GM12878 (cell line): ENCODE measurements around the gene ZNF385D. TPM values are rescaled to one million over a fixed set of nuclear protein-coding genes. Genes with fewer than 3 reads are reported as not detected.

ENCODE experiments used
- ATAC-seq: fragments of 200-7000 bp; cut with Tn5 transposase; 3 replicates; pipeline ENCODE4 v1.9.1; 2020; ENCODE audit warnings: mild to moderate bottlenecking, moderate library complexity
- BruUV-seq: library from RNA; stranded (reverse); fragments of 400-500 nt; replicated peaks from 2 replicates; lab custom pipeline; 2021; lab: Mats Ljungman, UMichigan
- CTCF ChIA-PET: fragments of 300-600 bp; sonication (Branson Sonifier 250); formaldehyde crosslinking; extraction: SDS; loops from one replicate; lab custom pipeline; 2021; ENCODE audit warnings: inconsistent platforms; lab: Yijun Ruan, JAX
- POLR2A ChIA-PET: fragments of 350-600 bp; formaldehyde crosslinking; extraction: SDS; loops from one replicate; lab custom pipeline; 2021; ENCODE audit warnings: inconsistent platforms; lab: Charles Lee
- RAD21 ChIA-PET: fragments of 300-600 bp; sonication (Branson Sonifier 250); formaldehyde crosslinking; loops from one replicate; lab custom pipeline; 2023; ENCODE audit warnings: antibody characterized with exemption; ENCODE audit not compliant: unreplicated experiment; lab: Charles Lee
- SMC1A ChIA-PET: fragments of 300-600 bp; sonication (Branson Sonifier 250); formaldehyde crosslinking; loops from one replicate; lab custom pipeline; 2023; ENCODE audit not compliant: unreplicated experiment, uncharacterized antibody; lab: Charles Lee
- DNase-seq: peaks from one replicate; pipeline ENCODE4 v3.0.0-alpha.2; 2011; ENCODE audit warnings: low read depth, low spot score
- FAIRE-seq: peaks from 3 replicates; lab custom pipeline; 2011; peaks lifted over from hg19 to GRCh38; lab: Jason Lieb, UNC
- H2AFZ ChIP-seq: 2 replicates; pipeline ENCODE4 v1.6.0; 2011; ENCODE audit warnings: low read depth, low read length, control low read depth; ENCODE audit not compliant: control insufficient read depth
- H3K27ac ChIP-seq: 2 replicates; pipeline ENCODE4 v1.5.1; 2011; ENCODE audit warnings: control low read depth; ENCODE audit not compliant: control insufficient read depth, insufficient read depth
- H3K27me3 ChIP-seq, 2 experiments: replicated peaks in 1 of 2; 2 replicates each; pipeline versions ENCODE4 v1.6.0 to v1.6.1; 2011; ENCODE audit warnings: low read length in 1 of 2; ENCODE audit not compliant: control insufficient read depth in 2 of 2, insufficient read depth in 2 of 2
- H3K36me3 ChIP-seq, 2 experiments: 2 replicates each; pipeline ENCODE4 v1.5.1; 2011; ENCODE audit warnings: low read length in 1 of 2; ENCODE audit not compliant: control insufficient read depth in 2 of 2, insufficient read depth in 2 of 2
- H3K4me1 ChIP-seq: 2 replicates; pipeline ENCODE4 v1.6.1; 2011; ENCODE audit warnings: mild to moderate bottlenecking, low read length, moderate library complexity, mixed read lengths; ENCODE audit not compliant: control insufficient read depth, insufficient read depth
- H3K4me2 ChIP-seq: 2 replicates; pipeline ENCODE4 v1.6.0; 2011; ENCODE audit warnings: control low read depth; ENCODE audit not compliant: control insufficient read depth, insufficient read depth
- H3K4me3 ChIP-seq: fragments of 200-600 bp; sonication (generic); 2 replicates; pipeline ENCODE4 v1.5.1; 2016
- H3K79me2 ChIP-seq: 2 replicates; pipeline ENCODE4 v1.6.0; 2011; ENCODE audit warnings: low read length; ENCODE audit not compliant: control insufficient read depth, insufficient read depth
- H3K9ac ChIP-seq: 2 replicates; pipeline ENCODE4 v1.8.0; 2011; ENCODE audit warnings: low read length, control low read depth, mixed read lengths; ENCODE audit not compliant: control insufficient read depth, insufficient read depth
- H3K9me3 ChIP-seq: replicated peaks from 3 replicates; pipeline ENCODE4 v1.5.1; 2011; ENCODE audit warnings: mild to moderate bottlenecking, low read length; ENCODE audit not compliant: control insufficient read depth, insufficient read depth
- H4K20me1 ChIP-seq: 2 replicates; pipeline ENCODE4 v1.6.0; 2011; ENCODE audit not compliant: control insufficient read depth, insufficient read depth
- ATF3 ChIP-seq: IDR thresholded peaks from 2 replicates; pipeline ENCODE4 v1.6.1; 2011; ENCODE audit warnings: low read depth, mild to moderate bottlenecking, low read length, moderate library complexity, borderline replicate concordance; ENCODE audit errors: extremely low read depth
- EZH2 ChIP-seq: IDR thresholded peaks from 2 replicates; pipeline ENCODE4 v1.6.1; 2012; ENCODE audit warnings: low read depth, mild to moderate bottlenecking, control low read depth, inconsistent platforms, low read length, borderline replicate concordance; ENCODE audit not compliant: control insufficient read depth
- FOS ChIP-seq: IDR thresholded peaks from 3 replicates; pipeline ENCODE4 v1.6.1; 2011; ENCODE audit warnings: borderline replicate concordance; ENCODE audit not compliant: insufficient read length; ENCODE audit errors: extremely low read depth
- IKZF2 ChIP-seq, 2 experiments: fragments of 450-650 bp; IDR thresholded peaks; 2 replicates each; pipeline ENCODE4 v1.6.1; 2017; ENCODE audit warnings: mild to moderate bottlenecking in 2 of 2, moderate library complexity in 2 of 2
- MAX ChIP-seq: IDR thresholded peaks from 2 replicates; pipeline ENCODE4 v1.6.1; 2012; ENCODE audit warnings: low read depth, low read length, improper control_type of control experiment
- MEF2B ChIP-seq: fragments of 450-650 bp; IDR thresholded peaks from 2 replicates; pipeline ENCODE4 v1.6.1; 2018; ENCODE audit warnings: mild to moderate bottlenecking, moderate library complexity; ENCODE audit not compliant: partially characterized antibody, poor library complexity, severe bottlenecking
- MXI1 ChIP-seq: fragments of 150-350 bp; IDR thresholded peaks from 2 replicates; pipeline ENCODE4 v1.6.1; 2011; ENCODE audit warnings: low read depth, mild to moderate bottlenecking, inconsistent platforms, low read length, improper control_type of control experiment
- REST ChIP-seq: IDR thresholded peaks from 2 replicates; pipeline ENCODE4 v1.6.1; 2012; ENCODE audit warnings: mild to moderate bottlenecking, low read depth, low read length
- RFX5 ChIP-seq: IDR thresholded peaks from 2 replicates; pipeline ENCODE4 v1.6.1; 2011; ENCODE audit warnings: low read depth, low read length, improper control_type of control experiment
- RUNX3 ChIP-seq: IDR thresholded peaks from 2 replicates; pipeline ENCODE4 v1.6.1; 2012; ENCODE audit warnings: low read length, inconsistent platforms
- SREBF2 ChIP-seq: IDR thresholded peaks from 2 replicates; pipeline ENCODE4 v1.6.1; 2012; ENCODE audit warnings: mild to moderate bottlenecking, low read length
- STAT1 ChIP-seq: fragments of 450-650 bp; conservative IDR thresholded peaks from 2 replicates; pipeline ENCODE4 v1.6.1; 2014; ENCODE audit warnings: antibody characterized with exemption, mild to moderate bottlenecking
- ZNF687 ChIP-seq: fragments of 450-650 bp; IDR thresholded peaks from 2 replicates; pipeline ENCODE4 v1.6.1; 2017; ENCODE audit warnings: mild to moderate bottlenecking, moderate library complexity
- WGBS: methylation state at CpG from one replicate; pipeline ENCODE4 v1.1.6; 2016; ENCODE audit warnings: low lambda C conversion rate; ENCODE audit not compliant: insufficient replicate concordance, insufficient coverage; ENCODE audit errors: missing lambda C conversion rate; 5-methylcytosine and 5-hydroxymethylcytosine counted together
- in situ Hi-C: fragments of 300-500 bp; cut with MboI; formaldehyde crosslinking; loops from 9 replicates; pipeline ENCODE4 v1.14.3; 2018; ENCODE audit warnings: mixed read lengths
- intact Hi-C: fragments of 100-400 bp; cut with micrococcal nuclease; formaldehyde crosslinking; loops from one replicate; pipeline ENCODE4 v1.14.2; 2022; ENCODE audit not compliant: unreplicated experiment
- polyA plus RNA-seq, 11 experiments: library from polyadenylated mRNA; depleted of rRNA in 4 of 11; unstranded in 6 of 11; stranded (reverse) in 5 of 11; fragments of >200 nt; fragmentation: Nextera tagmentation in 4 of 11; fragmentation: Illumina TruSeq in 1 of 11; extraction: Ambion mirVana in 4 of 11; extraction: Trizol in 1 of 11; gene quantifications; 1 replicate in 1 of 11; 2 replicates in 10 of 11; pipeline versions ENCODE4 v1.2.1 to v1.2.3, GENCODE V29; 2011 to 2016; ENCODE audit warnings: inconsistent platforms in 2 of 11, missing spikeins in 2 of 11, low read depth in 1 of 11
- total RNA-seq, 4 experiments: library from RNA; depleted of rRNA in 3 of 4; stranded (reverse); fragments of >200 nt in 3 of 4; fragmentation: Illumina TruSeq in 1 of 4; extraction: Trizol in 1 of 4; gene quantifications; 2 replicates each; pipeline versions ENCODE4 v1.2.1 to v1.2.3, GENCODE V29; 2013 to 2021

Gene ZNF385D
- total and polyA plus RNA-seq, 10 of the 15 experiments (the other 5 are each of a cell fraction or from before 2014, with no cell fraction given): 0.01 to 0.62 (median 0.18) TPM; not detected in 5

- H3K4me1 ChIP-seq: no peaks in the 10 kb centered on the region
- H3K9ac ChIP-seq: no peak overlapping the region
- H3K9me3 ChIP-seq: no peaks in the 10 kb centered on the region
- DNase-seq (no peak), ATAC-seq (no peak), FAIRE-seq (no peak)
- H3K79me2 ChIP-seq: no peaks in the 10 kb centered on the region
- in situ Hi-C loops (no loop called here), intact Hi-C loops (no loop called here)
- no peaks in the 10 kb centered on the region for H3K36me3 ChIP-seq
- SMC1A ChIA-PET: no interaction called here
- WGBS: 0% methylated on average over 2 of the region's 2 CpGs
- H3K27me3 ChIP-seq: no peaks in the 10 kb centered on the region
- H2AFZ ChIP-seq: no peak overlapping the region
- H3K27ac ChIP-seq: no peak overlapping the region
- POLR2A ChIA-PET: no interaction called here
- H3K4me2 ChIP-seq: no peak overlapping the region
- no peak overlapping the region for H3K4me3 ChIP-seq
- RAD21 ChIA-PET: no interaction called here
- no peaks in the 10 kb centered on the region for H4K20me1 ChIP-seq
- CTCF ChIA-PET: no interaction called here
- no TSS peak for BruUV-seq
- TF ChIP-seq RUNX3 (no peak), RFX5 (no peak), ATF3 (no peak), STAT1 (no peak), MEF2B (no peak), IKZF2 (IDR thresholded peaks at IDR 0.05) (no peak), REST (no peak), EZH2 (no peak), MXI1 (no peak), SREBF2 (no peak), ZNF687 (no peak), MAX (no peak), FOS (no peak)
Measured at GRCh38 chr3:21561472-21561871, 189.5 kb downstream of the ZNF385D start.
